Astrocyte of the cerebellum (primary cell): Measurements from ENCODE around the gene C22orf15.

Source experiments
- DNase-seq: peaks from one replicate; pipeline ENCODE4 v3.0.0-alpha.2; 2011; ENCODE audit warnings: low read depth
- H3K4me3 ChIP-seq: 2 replicates; pipeline ENCODE4 v1.5.1; 2011; ENCODE audit warnings: mild to moderate bottlenecking, low read depth, low read length, moderate library complexity
- CTCF ChIP-seq: IDR thresholded peaks from 2 replicates; pipeline ENCODE4 v1.5.1; 2012; ENCODE audit warnings: low read length, low read depth, moderate library complexity, mild to moderate bottlenecking; ENCODE audit errors: missing control alignments
- in situ Hi-C: cut with HindIII; loops from 2 replicates; pipeline ENCODE4 v1.10.0; 2017; ENCODE audit warnings: low sequenced_read_pairs

C22orf15 gene

GRCh38 chr22:23781511-23782183 is 18.9 kb downstream of the C22orf15 start:
- in situ Hi-C loops, result no loop called here
- DNase-seq, result no peak

GRCh38 chr22:23782252-23782651 is 19.5 kb downstream of the C22orf15 start:
- in situ Hi-C loops, result no loop called here
- no peak overlapping the region for H3K4me3 ChIP-seq
- no peak for TF ChIP-seq CTCF
- DNase-seq, result no peak

More at GRCh38 chr22:23781511-23782183, 18.9 kb downstream of the C22orf15 start:
- TF ChIP-seq CTCF, result no peak
- H3K4me3 ChIP-seq, result no peak overlapping the region

DNA sequence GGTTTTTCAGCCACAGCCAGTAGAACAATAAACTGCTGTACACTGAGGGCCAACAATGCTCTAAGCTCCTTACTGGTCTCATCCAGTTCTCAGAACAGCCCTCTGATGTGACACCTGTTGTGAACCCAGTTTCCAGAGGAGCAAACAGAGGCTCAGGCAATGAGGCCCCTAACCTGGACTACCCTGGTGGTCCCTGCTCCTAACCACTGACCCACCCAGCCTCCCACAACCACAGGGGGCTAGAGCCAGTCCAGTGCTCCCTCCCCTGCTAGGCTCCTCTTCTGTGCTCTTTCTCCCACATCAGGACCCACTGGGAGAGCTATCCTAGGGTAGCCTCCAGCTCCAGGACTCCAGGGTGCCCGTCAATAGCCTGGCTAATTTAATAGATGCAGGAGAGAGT is 19.9 kb downstream of the C22orf15 start:
- no peak overlapping the region for H3K4me3 ChIP-seq
- DNase-seq, result no peak
- in situ Hi-C loops, result no loop called here
- TF ChIP-seq CTCF, result no peak

- no peak for TF ChIP-seq CTCF
- H3K4me3 ChIP-seq, result no peak overlapping the region
- in situ Hi-C loops, result no loop called here
- DNase-seq, result no peak
Measured at GRCh38 chr22:23783265-23784150, 20.7 kb downstream of the C22orf15 start.

DNA sequence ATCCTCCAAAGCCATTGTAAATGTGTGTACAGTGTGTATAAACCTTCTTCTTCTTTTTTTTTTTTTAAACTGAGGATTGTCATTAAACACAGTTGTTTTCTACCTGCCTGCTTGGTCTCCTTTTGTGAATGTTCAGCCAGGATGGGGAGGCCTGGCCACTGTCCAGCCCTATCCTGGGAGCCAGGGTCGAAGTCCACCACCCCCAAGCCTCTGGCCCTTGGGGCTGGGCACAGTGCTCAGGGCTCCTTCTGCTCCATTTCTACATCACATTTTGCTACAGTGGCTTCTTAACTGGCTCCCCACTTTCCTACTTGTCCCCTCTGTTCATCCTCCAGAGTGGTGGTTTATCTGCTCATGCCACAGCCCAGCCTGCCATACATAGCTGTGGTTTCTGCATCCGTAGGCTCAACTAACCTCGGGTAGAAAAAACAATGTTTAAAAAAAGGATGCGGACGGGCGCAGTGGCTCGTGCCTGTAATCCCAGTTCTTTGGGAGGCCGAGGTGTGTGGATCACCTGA is 21.5 kb downstream of the C22orf15 start:
- in situ Hi-C loops, result no loop called here
- no peak for TF ChIP-seq CTCF
- no peak overlapping the region for H3K4me3 ChIP-seq
- peak; percentile 24 for DNase-seq

GRCh38 chr22:23786261-23786710 is 23.5 kb downstream of the C22orf15 start:
- DNase-seq, result no peak
- H3K4me3 ChIP-seq, result peak overlapping the region; percentile 86
- TF ChIP-seq CTCF, result no peak
- in situ Hi-C loops, result no loop called here
